ENCODE data around the gene FAM184B.
"Not testable (repeated sequence)": the region's sequence is repeated elsewhere in the genome, so short reads cannot be mapped to it uniquely, and the experiment has no call there.

FAM184B gene

DNA sequence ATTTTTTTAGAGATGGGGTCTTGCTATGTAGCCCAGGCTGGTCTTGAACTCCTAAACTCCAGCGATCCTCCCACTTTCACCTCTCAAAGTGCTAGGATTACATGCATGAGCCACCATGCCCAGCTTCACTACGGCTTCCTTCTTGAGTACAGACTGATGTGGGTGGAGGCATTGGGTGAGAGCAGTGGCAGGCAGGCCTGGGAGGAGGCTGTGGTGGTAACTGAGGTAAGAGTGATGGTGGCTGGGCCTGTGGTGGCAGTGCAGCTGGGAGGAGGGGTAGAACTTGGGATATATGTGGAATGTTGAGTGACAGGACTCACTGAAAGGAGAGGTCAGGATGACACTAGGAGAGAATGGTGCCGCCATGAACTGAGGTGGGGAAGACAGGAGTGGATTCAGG lies 86.1 kb downstream of the FAM184B start:
- no peak overlapping the region for H3K4me3 ChIP-seq (ENCODE audit: low read depth, low read length)
- no peak for DNase-seq (ENCODE audit: low read depth)

DNA sequence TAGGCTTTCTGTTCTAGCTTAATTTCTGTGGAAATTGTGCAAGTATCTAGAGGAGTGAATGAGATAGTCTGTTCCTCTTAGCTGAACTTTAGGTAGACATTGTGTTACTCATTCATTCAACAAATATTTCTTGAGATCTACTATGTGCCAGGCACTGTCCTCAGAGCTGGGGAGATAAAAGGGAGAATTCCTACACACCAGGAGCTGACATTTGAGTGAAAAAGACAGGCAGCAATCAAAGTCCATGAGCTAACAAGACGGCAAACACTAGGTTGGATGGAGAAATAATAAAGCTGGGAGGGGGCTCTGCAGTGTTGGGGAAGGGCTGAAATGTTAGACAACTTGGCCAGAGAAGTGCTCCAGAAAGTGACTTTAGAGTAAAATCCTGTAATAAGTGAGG lies 86.9 kb downstream of the FAM184B start:
- no peak for DNase-seq (ENCODE audit: low read depth)
- no peak overlapping the region for H3K4me3 ChIP-seq (ENCODE audit: low read depth, low read length)

DNA sequence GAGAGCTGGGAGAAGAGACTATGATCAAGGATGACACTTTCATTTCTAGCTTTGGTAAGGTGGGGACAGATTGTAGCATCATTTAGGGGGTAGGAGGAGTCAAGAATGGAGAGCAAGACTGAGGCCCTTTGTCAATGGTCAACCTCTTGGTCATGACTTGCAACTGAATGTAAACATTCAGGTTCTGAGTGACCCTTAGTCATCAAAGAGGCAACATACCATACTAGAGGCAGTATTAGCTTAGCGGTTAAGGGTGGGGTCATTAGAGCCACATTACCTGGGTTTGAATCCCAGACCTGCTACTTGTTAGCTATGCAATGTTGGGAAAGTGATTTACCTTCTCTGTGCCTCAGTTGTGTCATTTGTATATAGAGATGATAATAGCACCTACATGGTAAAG lies 90.5 kb downstream of the FAM184B start:
- no peak overlapping the region for H3K4me3 ChIP-seq (ENCODE audit: low read depth, low read length)
- no peak for DNase-seq (ENCODE audit: low read depth)

DNA sequence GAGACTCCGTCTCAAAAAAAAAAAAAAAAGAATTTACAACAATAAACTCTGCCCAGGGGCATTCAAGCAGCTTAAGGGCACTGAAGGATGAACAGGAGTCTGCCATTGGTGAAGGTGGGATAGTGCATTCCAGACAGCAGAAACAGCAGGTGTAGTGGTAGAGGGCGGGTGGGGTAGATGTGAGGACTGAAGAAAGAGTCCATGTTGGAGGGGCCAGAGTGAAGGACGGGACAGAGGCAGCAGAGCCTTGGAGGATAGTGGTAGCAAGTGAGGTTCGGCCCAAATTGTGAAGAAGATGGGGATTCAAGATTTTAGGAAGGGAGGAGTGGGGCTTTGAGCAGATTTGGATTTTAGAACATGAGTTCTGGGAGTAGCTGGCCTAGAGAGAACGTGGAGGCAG lies 91.3 kb downstream of the FAM184B start:
- DNase-seq (ENCODE audit: low read depth) = no peak
- H3K4me3 ChIP-seq (ENCODE audit: low read depth, low read length) = no peak overlapping the region

DNA sequence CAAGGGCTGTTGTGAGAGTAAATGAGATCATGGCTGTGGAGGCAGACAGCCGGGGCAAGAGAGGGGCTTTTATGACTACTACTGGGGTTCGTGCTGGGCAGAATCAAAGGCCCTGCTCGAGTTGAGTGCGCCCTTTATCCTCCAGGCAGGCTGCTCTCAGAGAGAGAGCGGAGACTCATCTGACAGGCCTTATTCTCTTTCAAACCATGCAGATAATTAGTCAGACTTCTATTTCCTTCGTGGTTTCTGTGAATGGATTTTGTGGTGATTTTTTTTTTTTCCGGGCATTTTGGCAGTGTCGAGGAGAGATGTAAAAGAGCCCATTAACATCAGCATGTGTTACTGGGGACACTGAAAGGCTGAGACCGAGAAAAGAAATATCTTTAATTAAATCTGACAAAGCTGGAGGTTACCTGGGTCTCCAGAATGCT lies 93.4 kb downstream of the FAM184B start:
- no peak overlapping the region for H3K4me3 ChIP-seq (ENCODE audit: low read depth, low read length)
- DNase-seq (ENCODE audit: low read depth) = no peak

DNA sequence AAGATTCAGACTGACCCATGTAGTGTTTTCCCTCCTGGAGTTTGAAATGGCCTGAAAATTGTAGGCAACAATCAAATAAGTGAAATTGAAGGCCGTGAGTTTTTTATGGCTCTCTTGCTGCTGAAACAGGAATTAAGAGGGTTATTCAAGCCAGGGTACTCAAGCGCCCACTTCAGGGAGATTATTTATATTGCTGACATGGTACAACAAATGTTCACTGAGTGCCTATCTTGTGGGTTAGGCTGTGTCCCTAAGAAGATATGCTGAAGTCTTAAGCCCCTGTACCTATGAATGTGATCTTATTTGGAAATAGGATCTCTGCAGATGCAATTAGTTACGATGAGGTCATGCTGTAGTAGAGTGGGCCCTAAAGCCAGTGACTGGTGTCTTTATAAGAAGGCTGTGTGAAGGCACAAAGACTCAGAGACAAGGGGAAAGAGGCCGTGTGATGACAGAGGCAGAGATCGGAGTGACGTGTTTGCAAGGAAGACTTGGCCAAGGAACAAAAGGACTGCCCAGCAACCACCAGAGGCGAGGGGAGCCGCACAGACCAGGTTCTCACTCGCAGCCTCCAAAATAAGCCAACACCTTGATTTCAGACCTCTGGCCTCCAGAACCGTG lies 94.1 kb downstream of the FAM184B start:
- H3K4me3 ChIP-seq (ENCODE audit: low read depth, low read length) = no peak overlapping the region
- no peak for DNase-seq (ENCODE audit: low read depth)

DNA sequence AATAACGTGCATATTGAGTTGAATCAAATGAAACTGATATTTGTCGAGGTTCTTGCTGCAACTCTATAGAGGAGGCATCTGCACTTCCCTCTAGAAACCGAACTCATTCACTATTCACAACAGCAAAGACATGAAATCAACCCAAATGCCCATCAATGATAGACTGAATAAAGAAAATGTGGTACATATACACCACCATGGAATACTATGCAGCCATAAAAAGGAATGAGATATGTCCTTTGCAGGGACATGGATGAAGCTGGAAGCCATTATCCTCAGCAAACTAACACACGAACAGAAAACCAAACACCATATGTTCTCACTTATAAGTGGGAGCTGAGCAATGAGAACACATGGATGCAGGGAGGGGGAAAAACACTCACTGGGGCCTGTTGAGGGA lies 96.8 kb downstream of the FAM184B start:
- not testable (repeated sequence) for DNase-seq (ENCODE audit: low read depth); H3K4me3 ChIP-seq (ENCODE audit: low read depth, low read length)

DNA sequence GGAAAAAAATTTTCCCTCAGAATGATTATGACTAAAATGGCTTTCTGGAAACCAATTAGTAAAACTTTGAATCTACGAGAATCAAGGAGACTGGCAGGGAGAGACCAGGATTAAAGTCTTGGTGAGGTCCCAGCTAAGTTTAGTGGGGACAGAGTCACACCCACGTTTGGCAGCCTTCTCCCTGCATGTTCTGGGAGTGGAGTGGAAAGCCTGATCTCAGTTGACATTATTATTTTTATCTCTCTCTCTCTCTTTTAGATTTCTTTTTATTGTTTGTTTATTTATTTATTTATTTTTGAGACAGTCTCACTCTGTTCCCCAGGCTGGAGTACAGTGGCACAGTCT lies 99.2 kb downstream of the FAM184B start:
- no peak overlapping the region for H3K4me3 ChIP-seq (ENCODE audit: low read depth, low read length)
- DNase-seq (ENCODE audit: low read depth) = no peak

DNA sequence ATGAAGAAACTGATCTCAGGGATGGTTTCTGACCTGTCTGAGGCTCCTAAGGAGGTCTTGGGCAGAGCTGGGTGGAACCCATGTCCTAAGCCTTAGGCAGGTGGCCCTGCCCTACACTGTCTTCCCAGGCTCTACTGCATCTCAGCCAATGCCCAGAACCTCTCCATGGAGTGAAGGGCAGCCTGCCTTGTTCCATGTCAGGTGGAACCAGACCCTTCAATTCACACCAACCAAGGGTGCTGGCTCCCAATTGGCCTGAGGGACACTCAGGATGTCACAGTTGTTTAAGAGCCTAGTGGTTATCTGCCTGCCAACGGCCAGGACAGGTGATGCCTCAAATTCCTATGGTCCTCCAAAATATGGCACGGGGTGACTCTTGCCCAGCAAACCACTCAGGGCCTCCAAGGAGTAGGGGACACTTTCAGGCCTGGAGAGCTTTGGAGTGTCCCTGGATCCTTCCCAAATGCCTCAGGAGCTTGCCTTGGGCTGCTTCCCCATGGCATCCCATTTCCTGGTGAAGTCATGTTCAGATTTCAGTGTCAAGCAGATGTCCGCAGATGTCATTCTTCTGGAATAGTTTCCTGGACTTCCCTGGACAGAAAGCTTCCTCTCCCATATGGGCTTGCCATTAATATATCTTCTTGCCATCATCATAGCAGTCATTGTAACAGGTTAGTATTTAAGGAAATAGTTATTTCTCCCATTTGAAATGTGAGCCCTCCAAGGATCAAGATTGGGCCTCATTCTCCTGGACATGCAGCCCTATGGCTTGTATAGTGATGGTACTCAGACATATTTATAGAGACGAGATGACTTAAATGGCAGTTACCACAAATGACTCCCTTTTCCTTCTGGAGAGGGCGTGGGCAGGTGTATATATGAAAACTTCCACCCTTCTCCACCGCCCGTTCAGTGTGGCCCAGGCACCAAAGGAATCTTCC lies 99.9 kb downstream of the FAM184B start:
- no peak overlapping the region for H3K4me3 ChIP-seq (ENCODE audit: low read depth, low read length)
- DNase-seq (ENCODE audit: low read depth) = no peak

DNA sequence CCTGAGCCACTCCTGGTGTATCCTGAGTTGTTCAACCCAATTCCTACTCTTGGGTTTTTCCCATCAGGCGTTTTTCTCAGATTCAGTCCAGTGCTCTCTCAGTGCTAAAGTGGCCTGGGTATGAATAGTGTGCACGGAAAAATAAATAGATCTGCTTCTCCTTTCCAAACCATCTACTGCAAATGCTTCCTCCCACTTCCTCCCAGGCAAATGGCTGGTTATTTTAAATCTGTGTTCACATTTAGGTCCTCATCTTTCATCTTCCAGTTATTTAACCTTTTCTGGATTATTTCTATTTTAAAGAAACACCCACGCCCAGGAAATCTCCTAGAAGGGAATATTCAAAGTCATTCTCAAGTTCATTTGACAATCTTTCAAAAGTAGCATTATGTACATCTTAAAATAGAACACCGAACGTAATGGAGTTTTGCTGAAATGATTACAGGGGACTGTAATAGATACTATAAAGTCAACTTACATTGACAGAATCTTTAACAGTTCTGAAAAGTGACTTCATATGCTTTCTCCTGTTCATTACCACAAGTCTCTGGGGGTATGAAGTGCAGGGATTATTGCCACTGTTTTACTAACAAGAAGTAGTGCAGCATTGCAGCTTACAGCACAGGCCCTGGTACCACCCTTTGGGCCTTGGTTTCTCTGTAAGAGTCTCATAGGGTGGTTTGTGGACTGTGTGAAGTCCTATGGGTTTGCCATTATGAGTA lies 100.7 kb downstream of the FAM184B start:
- H3K4me3 ChIP-seq (ENCODE audit: low read depth, low read length) = no peak overlapping the region
- no peak for DNase-seq (ENCODE audit: low read depth)

DNA sequence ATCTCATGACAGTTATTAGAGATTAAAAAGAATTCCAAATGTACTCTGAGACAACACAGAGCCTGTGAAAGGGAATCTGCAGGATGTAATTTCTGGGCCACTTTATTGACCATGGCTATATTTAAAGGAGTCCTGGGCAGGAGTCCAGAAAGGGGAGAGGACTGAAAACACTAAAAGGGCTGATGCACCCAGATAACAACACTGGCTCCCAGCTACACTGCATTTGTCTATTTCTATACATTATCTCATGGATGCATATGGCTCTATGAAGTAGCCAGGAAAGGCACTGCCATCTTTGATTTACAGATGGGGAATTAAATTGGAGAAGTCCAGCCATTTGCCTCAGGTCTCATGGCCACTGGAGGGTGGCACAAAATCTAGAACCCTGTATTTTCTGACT lies 111.0 kb downstream of the FAM184B start:
- no peak for DNase-seq (ENCODE audit: low read depth)

DNA sequence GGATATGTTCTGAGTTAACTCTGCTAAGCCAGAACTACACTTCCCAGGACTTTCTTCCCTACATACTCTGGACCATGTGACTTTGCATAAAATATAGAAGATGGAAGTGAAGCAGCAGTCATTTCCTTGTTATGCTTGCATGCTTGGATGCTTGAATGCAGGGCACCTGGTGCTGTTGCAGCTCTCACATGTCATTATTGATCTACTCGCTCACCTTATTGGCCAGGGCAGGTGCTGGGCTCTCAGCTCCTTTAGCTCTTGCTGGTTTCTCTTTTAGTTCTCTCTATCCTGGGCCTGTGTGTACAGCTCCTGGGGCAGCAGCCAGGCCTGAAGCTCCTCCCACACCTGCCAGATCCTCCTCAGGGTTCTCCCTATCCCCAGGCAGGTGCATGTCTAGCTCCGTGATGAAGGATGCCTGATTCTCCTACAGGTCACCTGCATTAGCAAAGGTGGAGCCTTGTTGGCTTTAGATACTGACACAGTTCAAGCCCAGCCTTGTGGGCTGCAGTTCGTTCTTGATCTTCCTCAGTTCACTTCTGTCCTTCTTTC lies 113.7 kb downstream of the FAM184B start:
- no peak overlapping the region for H3K4me3 ChIP-seq (ENCODE audit: low read depth, low read length)
- DNase-seq (ENCODE audit: low read depth) = no peak

More for the DNA sequence above, 111.0 kb downstream of the FAM184B start:
- no peak overlapping the region for H3K4me3 ChIP-seq (ENCODE audit: low read depth, low read length)

DNA sequence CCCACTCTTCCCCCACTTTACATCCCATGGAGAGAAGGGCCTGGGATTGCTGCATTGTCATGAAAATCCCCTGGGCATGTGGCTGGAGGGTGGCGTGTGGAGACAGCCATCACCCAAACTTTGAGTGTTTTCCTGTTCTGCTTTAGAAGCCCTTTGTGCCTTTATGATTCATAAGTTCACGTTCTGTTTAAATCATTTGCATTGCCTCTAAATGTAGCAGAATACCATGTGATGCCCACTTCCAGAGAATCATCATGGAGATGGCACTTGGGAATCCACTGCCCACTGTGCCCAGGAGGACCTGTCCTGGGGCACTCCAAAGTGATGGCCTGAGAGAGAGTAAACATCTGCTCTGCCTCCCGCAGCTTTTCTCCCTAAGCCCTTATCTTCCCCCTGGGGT lies 114.2 kb downstream of the FAM184B start:
- no peak overlapping the region for H3K4me3 ChIP-seq (ENCODE audit: low read depth, low read length)
- no peak for DNase-seq (ENCODE audit: low read depth)

DNA sequence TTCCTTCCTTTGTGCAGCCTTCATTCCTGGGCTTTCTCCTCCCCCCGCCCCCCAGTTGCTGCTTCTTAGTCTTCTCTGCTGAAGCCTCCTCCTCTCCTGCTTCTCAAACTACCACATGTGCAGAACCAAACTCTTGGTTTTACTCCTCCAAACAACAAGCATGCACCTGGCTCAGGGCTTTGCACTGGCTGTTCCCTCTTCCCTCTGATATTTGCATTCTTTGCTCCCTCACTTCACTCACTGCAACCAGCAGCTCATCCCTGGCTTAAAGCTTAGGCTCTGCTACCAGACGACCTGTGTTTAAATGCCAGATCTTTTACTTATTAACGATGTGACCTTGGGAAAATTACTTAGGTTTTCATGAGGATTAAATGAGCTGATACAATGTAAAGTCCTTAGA lies 115.6 kb downstream of the FAM184B start:
- no peak for DNase-seq (ENCODE audit: low read depth)
- no peak overlapping the region for H3K4me3 ChIP-seq (ENCODE audit: low read depth, low read length)

DNA sequence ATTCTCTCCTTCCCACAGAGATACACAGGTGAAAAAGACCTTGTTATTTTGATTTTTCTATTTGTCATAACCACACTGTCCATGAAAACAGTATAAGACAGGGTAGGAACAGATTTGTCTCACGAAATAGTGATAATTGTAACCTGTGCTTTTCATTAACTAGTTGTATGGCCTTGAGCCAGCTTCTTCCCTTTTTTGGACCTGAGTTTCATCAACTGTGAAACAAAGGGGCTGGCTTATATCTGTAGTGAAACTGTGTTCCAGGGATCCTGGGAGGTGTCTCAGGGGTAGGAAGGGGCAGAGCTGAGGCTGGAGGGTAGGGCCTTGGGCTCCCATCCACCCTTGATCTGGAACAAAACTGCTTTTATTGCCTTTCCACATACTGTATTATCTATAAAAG lies 116.1 kb downstream of the FAM184B start:
- DNase-seq (ENCODE audit: low read depth) = no peak
- no peak overlapping the region for H3K4me3 ChIP-seq (ENCODE audit: low read depth, low read length)

DNA sequence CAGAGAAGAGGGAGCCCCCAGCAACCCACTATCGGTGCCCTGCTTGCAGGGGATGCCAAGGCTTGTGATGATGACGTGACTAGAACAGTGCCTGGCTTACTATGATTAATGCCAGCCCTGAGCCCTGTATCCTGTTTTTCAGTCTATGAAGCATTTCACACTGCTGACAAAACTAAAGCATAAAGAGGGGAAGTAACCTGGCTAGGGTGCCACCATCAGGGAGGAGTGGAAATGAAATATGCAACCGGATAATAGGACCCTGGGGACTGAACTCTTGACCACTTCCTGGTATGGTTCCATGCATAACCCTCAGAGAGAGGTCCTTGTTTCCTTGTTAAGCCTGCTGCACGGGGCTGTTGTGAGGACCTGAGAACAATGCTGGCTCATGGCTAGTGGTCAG lies 116.7 kb downstream of the FAM184B start:
- no peak for DNase-seq (ENCODE audit: low read depth)
- no peak overlapping the region for H3K4me3 ChIP-seq (ENCODE audit: low read depth, low read length)

DNA sequence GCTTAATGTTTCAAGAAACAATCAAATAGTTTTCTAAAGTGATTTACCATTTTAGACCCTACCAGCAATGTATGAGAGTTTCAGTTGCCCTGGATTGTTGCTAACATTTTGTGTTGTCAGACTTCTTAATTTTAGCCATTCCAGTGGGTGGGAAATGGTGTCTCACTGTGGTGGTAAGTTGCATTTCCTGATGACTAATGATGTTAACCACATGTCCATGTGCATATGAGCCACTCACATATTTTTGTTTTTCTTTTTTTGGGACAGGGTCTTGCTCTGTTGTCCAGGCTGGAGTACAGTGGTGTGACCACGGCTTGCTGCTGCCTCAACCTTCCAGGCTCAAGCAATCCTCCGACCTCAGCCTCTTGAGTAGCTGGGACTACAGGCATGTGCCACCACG lies 118.7 kb downstream of the FAM184B start:
- no peak for DNase-seq (ENCODE audit: low read depth)
- no peak overlapping the region for H3K4me3 ChIP-seq (ENCODE audit: low read depth, low read length)

DNA sequence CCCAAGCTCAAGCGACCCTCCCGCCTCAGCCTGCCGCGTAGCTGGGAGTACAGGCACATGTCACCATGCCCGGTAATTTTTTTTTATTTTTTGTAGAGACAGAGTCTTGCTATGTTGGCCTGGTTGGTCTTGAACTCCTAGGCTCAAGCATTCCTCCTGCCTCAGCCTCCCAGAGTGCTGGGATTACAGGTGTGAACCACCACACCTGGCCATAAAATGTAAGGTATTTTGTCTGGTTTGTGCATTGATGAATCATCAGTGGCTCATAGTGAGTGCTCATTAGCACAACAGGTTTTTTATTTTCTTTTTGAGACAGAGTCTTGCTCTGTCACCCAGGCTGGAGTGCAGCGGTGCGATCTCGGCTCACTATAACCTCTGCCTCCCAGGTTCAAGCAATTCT lies 122.2 kb downstream of the FAM184B start:
- not testable (repeated sequence) for DNase-seq (ENCODE audit: low read depth); H3K4me3 ChIP-seq (ENCODE audit: low read depth, low read length)

DNA sequence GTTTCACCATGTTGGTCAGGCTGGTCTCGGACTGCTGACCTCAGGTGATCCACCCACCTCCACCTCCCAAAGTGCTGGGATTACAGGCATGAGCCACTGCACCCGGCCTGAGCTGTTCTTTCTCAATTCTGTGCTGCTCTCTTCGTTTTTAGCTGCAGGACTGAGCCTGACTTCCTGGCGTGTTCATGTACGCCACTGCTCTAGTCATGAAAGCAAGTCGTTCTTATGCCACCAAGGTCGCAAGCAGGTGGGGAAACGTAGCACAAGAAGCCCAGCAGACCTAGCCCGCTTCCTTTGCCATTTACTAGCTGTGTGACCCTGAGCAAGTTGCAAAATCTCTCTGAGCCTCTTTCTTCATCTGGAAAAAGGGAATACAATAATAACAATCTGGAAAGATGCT lies 123.6 kb downstream of the FAM184B start:
- DNase-seq (ENCODE audit: low read depth) = no peak

DNA sequence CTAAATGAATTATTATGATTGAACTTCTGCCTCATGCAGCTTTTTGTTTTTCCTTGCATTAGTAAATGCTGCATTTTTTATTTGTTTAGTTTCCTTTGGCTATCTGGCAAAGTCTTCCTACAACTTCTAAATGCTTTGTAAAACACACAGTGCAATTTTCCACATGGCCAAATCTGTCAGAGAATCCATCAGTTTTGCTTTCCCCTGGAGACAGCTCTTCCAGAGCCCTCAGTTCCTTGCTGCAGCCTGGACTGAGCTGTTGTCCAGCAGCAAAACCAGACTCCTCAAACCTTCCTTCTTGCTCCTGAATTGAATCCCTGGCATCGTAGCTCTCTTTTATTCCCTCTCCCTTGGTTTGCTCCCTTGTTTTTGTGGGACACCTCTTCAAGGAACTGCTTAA lies 124.3 kb downstream of the FAM184B start:
- no peak overlapping the region for H3K4me3 ChIP-seq (ENCODE audit: low read depth, low read length)

More for the DNA sequence above, 123.6 kb downstream of the FAM184B start:
- no peak overlapping the region for H3K4me3 ChIP-seq (ENCODE audit: low read depth, low read length)

More for the DNA sequence above, 124.3 kb downstream of the FAM184B start:
- DNase-seq (ENCODE audit: low read depth) = no peak
